Measurements from ENCODE around the gene LRRC2.
"Not testable (repeated sequence)": the region's sequence is repeated elsewhere in the genome, so short reads cannot be mapped to it uniquely, and the experiment has no call there.

The LRRC2 gene

DNA sequence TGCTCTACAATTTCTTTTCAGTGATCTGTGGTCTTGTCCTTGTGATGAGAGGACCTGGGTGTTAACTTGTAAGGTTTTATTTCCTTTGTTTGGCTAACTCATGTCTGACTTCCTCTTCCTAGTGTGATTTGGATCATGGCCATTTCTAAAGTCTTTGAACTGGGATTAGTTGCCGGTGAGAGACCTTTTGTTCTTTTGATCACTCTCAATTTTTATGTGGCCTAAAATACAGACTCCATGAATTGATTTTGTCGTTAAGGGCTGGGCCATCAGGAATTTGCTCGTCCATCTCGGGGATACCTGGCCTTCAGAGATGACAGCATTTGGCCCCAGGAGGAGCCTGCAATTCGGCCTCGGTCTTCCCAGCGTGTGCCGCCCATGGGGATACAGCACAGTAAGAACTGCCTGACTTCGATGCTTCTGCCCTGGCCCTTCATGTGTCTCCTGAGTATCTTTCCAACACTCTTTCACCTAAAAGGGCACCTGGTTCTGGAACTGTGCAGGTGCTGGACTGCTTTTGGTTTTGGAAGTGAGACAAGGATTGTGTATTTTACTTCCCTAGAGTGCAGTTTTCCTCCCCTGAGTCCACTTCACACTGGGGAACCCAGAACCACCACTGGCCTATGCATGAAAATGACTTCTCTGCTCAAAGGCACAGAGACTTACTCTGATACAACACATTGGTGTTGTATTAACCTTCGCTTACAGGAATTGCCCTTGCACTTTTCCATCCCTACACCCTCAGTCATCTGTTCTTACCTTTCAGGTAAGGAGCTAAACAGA, 13.1 kb upstream of the LRRC2 start:
- Histone ChIP-seq H3K9ac (ENCODE audit: low read length) (peak overlapping the region; percentile 88), H3K4me1 (ENCODE audit: control insufficient read depth, low read depth, low read length) (peaks cover 40% of the 10 kb centered on the region), H3K27ac (ENCODE audit: low read length) (peak overlapping the region; percentile 34), H3K9me3 (ENCODE audit: control insufficient read depth, low read depth, low read length) (no peaks in the 10 kb centered on the region), H3K27me3 (ENCODE audit: control insufficient read depth, insufficient read depth, low read length) (peaks cover 31% of the 10 kb centered on the region), H3K36me3 (ENCODE audit: control insufficient read depth, low read depth, low read length) (peaks cover 53% of the 10 kb centered on the region), H3K4me3 (ENCODE audit: low read length) (peak overlapping the region; percentile 95)

GRCh38 chr3:46577580-46578249, 11.6 kb upstream of the LRRC2 start:
- H3K4me3 ChIP-seq (ENCODE audit: low read length) = peak overlapping the region; percentile 95
- H3K9me3 ChIP-seq (ENCODE audit: control insufficient read depth, low read depth, low read length) = not testable (repeated sequence)
- peak overlapping the region; percentile 88 for H3K9ac ChIP-seq (ENCODE audit: low read length)
- peaks cover 31% of the 10 kb centered on the region for H3K27me3 ChIP-seq (ENCODE audit: control insufficient read depth, insufficient read depth, low read length)
- H3K4me1 ChIP-seq (ENCODE audit: control insufficient read depth, low read depth, low read length) = peaks cover 52% of the 10 kb centered on the region
- H3K27ac ChIP-seq (ENCODE audit: low read length) = peak overlapping the region; percentile 55
- H3K36me3 ChIP-seq (ENCODE audit: control insufficient read depth, low read depth, low read length) = peaks cover 39% of the 10 kb centered on the region

DNA sequence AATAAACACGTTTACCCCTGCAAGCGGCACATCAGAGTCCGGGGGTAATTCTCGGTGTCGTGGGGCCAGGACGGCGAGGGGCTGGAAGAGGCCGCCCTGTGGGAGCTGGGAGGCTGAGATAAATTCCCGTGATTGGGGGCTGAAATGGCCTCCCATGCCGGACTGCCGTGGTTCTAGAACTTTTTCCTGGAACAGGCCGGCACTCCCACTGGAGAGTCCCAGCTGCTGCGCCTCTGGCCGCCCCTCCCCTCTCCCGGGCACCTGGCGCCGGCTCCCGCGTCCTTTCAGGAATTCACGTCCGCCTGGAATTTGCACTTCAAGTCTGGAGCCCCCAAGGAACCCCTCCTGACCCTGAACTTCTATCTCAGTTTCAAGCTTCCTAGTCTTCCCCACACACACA, 10.8 kb upstream of the LRRC2 start:
- peaks cover 31% of the 10 kb centered on the region for H3K27me3 ChIP-seq (ENCODE audit: control insufficient read depth, insufficient read depth, low read length)
- H3K27ac ChIP-seq (ENCODE audit: low read length) = peak overlapping the region; percentile 81
- H3K4me3 ChIP-seq (ENCODE audit: low read length) = peak overlapping the region; percentile 95
- H3K36me3 ChIP-seq (ENCODE audit: control insufficient read depth, low read depth, low read length) = peaks cover 31% of the 10 kb centered on the region
- peak overlapping the region; percentile 69 for H3K9ac ChIP-seq (ENCODE audit: low read length)
- H3K9me3 ChIP-seq (ENCODE audit: control insufficient read depth, low read depth, low read length) = no peaks in the 10 kb centered on the region
- peaks cover 53% of the 10 kb centered on the region for H3K4me1 ChIP-seq (ENCODE audit: control insufficient read depth, low read depth, low read length)

DNA sequence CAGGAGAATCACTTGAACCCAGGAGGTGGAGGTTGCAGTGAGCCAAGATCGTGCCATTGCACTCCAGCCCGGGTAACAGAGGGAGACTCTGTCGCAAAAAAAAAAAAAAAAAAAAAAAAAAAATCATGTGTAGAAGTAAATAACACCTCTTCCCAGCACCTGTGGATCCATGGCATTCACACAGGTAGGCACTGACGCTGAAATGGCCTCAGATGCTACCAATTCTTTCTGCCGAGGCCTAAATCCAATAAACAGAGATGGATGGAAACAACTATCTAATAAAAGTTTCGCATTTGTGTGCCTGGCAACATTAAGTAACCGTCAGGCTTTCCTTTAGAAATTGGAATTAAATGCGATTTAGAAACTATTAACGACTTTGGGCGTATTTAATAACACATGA, 10.3 kb upstream of the LRRC2 start:
- Histone ChIP-seq H3K27me3 (ENCODE audit: control insufficient read depth, insufficient read depth, low read length) (peaks cover 31% of the 10 kb centered on the region), H3K9me3 (ENCODE audit: control insufficient read depth, low read depth, low read length) (no peaks in the 10 kb centered on the region), H3K4me3 (ENCODE audit: low read length) (peak overlapping the region; percentile 95), H3K36me3 (ENCODE audit: control insufficient read depth, low read depth, low read length) (peaks cover 26% of the 10 kb centered on the region), H3K9ac (ENCODE audit: low read length) (peak overlapping the region; percentile 69), H3K27ac (ENCODE audit: low read length) (peak overlapping the region; percentile 81), H3K4me1 (ENCODE audit: control insufficient read depth, low read depth, low read length) (peaks cover 58% of the 10 kb centered on the region)

DNA sequence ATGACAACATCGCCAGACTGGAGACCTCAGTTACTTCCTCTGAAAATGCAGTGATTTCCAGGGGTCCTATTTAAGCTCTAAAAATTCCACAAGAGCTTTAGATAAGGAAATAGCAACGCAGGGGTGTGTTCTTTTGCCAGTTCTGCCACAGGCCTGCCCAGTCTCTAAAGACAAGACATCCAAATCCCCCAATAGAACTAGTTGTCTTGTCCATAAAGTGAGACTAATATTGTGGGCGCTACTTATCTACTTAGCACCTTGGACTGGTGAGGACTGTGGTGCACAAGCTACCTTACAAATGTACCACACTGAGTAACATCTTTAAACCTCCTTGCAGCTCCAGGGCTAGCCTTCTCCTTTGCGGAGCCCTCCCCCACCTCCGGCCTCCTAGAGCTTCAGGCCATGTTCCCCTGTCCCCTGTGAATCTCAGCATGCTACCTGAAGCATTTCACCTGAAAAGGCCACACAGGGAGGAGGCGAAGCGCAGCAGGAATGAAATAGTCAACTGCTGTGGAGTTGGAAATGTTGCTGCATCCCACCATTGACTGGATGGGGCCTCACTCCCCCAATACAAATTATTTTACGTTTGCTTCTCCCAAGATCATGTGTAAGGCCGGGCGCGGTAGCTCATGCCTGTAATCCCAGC, 9.6 kb upstream of the LRRC2 start:
- H3K9me3 ChIP-seq (ENCODE audit: control insufficient read depth, low read depth, low read length) = no peaks in the 10 kb centered on the region
- peak overlapping the region; percentile 69 for H3K9ac ChIP-seq (ENCODE audit: low read length)
- peaks cover 19% of the 10 kb centered on the region for H3K36me3 ChIP-seq (ENCODE audit: control insufficient read depth, low read depth, low read length)
- H3K27ac ChIP-seq (ENCODE audit: low read length) = peak overlapping the region; percentile 50
- H3K4me1 ChIP-seq (ENCODE audit: control insufficient read depth, low read depth, low read length) = peaks cover 57% of the 10 kb centered on the region
- H3K4me3 ChIP-seq (ENCODE audit: low read length) = peak overlapping the region; percentile 95
- H3K27me3 ChIP-seq (ENCODE audit: control insufficient read depth, insufficient read depth, low read length) = peaks cover 31% of the 10 kb centered on the region

DNA sequence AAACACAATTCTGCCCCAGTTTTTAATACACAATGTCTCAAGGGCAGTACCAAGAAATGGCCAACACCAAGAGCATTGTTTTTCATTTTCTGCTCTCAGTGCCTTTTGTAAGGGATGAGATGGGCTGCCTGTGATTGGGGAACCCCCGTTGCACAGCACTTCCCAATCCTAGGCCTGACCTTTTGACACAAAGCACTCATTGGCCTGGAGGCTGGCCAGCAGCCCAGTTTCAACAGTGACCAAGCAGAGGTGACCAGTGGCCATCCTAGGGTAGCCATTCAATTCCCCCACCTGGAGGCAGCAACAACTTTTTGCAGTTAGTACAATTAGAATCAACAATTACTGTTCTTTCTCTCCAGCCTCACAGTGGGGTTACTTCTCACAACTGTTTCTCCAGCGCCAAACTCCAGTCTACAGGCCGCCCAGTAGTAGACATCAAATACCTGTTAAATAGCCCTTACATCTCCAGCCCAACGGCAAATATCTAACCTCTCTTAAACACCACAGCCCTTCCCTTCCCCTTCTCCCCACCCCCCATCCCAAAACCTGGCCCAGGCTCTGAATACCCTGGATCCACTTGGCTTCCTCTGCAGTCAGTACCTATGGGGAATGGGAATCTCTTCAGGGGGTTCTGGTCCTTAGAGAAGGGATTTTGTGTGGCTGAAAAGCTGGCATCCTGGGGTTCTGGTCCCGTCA, 8.9 kb upstream of the LRRC2 start:
- no peaks in the 10 kb centered on the region for H3K9me3 ChIP-seq (ENCODE audit: control insufficient read depth, low read depth, low read length)
- peaks cover 50% of the 10 kb centered on the region for H3K4me1 ChIP-seq (ENCODE audit: control insufficient read depth, low read depth, low read length)
- peak overlapping the region; percentile 95 for H3K4me3 ChIP-seq (ENCODE audit: low read length)
- peaks cover 31% of the 10 kb centered on the region for H3K27me3 ChIP-seq (ENCODE audit: control insufficient read depth, insufficient read depth, low read length)
- peaks cover 12% of the 10 kb centered on the region for H3K36me3 ChIP-seq (ENCODE audit: control insufficient read depth, low read depth, low read length)
- peak overlapping the region; percentile 32 for H3K27ac ChIP-seq (ENCODE audit: low read length)
- H3K9ac ChIP-seq (ENCODE audit: low read length) = peak overlapping the region; percentile 69

GRCh38 chr3:46574243-46574646, 8.1 kb upstream of the LRRC2 start:
- H3K27ac ChIP-seq (ENCODE audit: low read length) = peak overlapping the region; percentile 84

GRCh38 chr3:46573701-46574100, 7.6 kb upstream of the LRRC2 start:
- Histone ChIP-seq H3K4me1 (ENCODE audit: control insufficient read depth, low read depth, low read length) (peaks cover 42% of the 10 kb centered on the region), H3K27ac (ENCODE audit: low read length) (peak overlapping the region; percentile 84), H3K9ac (ENCODE audit: low read length) (peak overlapping the region; percentile 44), H3K4me3 (ENCODE audit: low read length) (peak overlapping the region; percentile 95), H3K36me3 (ENCODE audit: control insufficient read depth, low read depth, low read length) (no peaks in the 10 kb centered on the region), H3K27me3 (ENCODE audit: control insufficient read depth, insufficient read depth, low read length) (peaks cover 20% of the 10 kb centered on the region), H3K9me3 (ENCODE audit: control insufficient read depth, low read depth, low read length) (no peaks in the 10 kb centered on the region)

More at GRCh38 chr3:46574243-46574646, 8.1 kb upstream of the LRRC2 start:
- peaks cover 4% of the 10 kb centered on the region for H3K36me3 ChIP-seq (ENCODE audit: control insufficient read depth, low read depth, low read length)
- peak overlapping the region; percentile 95 for H3K4me3 ChIP-seq (ENCODE audit: low read length)
- H3K9ac ChIP-seq (ENCODE audit: low read length) = peak overlapping the region; percentile 44
- no peaks in the 10 kb centered on the region for H3K9me3 ChIP-seq (ENCODE audit: control insufficient read depth, low read depth, low read length)
- peaks cover 43% of the 10 kb centered on the region for H3K4me1 ChIP-seq (ENCODE audit: control insufficient read depth, low read depth, low read length)
- H3K27me3 ChIP-seq (ENCODE audit: control insufficient read depth, insufficient read depth, low read length) = peaks cover 26% of the 10 kb centered on the region

DNA sequence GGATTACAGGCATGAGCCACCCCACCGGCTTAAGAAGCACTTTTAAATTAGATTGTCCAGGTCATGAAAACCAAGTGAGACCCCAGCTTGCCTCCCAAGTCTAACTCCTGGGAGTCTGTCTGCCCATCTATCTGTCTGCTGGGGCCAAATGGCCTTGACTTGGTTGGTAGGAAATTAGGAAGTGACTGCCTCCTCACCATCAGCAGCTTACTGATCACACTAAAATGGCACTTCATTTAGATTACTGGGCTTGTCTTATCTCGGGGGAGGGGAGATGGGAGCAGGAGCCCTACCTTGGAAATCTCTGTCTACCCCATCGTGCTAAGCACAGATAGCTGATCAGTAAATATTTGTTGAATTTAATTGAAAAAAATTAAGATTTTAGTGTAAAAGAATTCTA, 5.6 kb upstream of the LRRC2 start:
- no peak overlapping the region for H3K27ac ChIP-seq (ENCODE audit: low read length)
- no peaks in the 10 kb centered on the region for H3K36me3 ChIP-seq (ENCODE audit: control insufficient read depth, low read depth, low read length)
- no peak overlapping the region for H3K4me3 ChIP-seq (ENCODE audit: low read length)
- no peak overlapping the region for H3K9ac ChIP-seq (ENCODE audit: low read length)
- peaks cover 42% of the 10 kb centered on the region for H3K4me1 ChIP-seq (ENCODE audit: control insufficient read depth, low read depth, low read length)
- H3K9me3 ChIP-seq (ENCODE audit: control insufficient read depth, low read depth, low read length) = no peaks in the 10 kb centered on the region
- peaks cover 4% of the 10 kb centered on the region for H3K27me3 ChIP-seq (ENCODE audit: control insufficient read depth, insufficient read depth, low read length)

GRCh38 chr3:46565607-46566039, 479 bp downstream of the LRRC2 start:
- Histone ChIP-seq H3K4me3 (ENCODE audit: low read length) (peak overlapping the region; percentile 57), H3K4me1 (ENCODE audit: control insufficient read depth, low read depth, low read length) (peaks cover 33% of the 10 kb centered on the region), H3K9ac (ENCODE audit: low read length) (peak overlapping the region; percentile 40), H3K27ac (ENCODE audit: low read length) (no peak overlapping the region), H3K9me3 (ENCODE audit: control insufficient read depth, low read depth, low read length) (peaks cover 3% of the 10 kb centered on the region), H3K27me3 (ENCODE audit: control insufficient read depth, insufficient read depth, low read length) (peaks cover 8% of the 10 kb centered on the region), H3K36me3 (ENCODE audit: control insufficient read depth, low read depth, low read length) (no peaks in the 10 kb centered on the region)

DNA sequence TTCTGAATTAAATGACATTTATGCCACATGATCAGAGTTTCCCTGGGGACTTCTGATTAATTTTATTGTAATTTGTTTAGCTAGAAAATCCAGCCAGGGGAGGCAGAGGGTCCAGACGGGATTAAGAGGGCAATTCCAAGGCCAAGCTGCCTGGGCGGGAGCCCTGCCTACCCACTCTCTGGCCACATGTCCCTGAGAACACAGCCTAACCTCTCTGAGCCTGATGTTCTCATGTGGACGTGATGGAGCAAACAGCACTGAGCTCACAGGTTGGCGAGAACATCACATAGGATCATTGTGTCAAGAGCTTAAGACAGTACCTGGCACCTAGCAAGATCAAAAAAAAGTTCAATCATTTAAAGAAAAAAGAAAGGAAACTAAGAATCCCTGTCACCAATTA, 1.0 kb downstream of the LRRC2 start:
- H3K9ac ChIP-seq (ENCODE audit: low read length) = no peak overlapping the region
- no peak overlapping the region for H3K27ac ChIP-seq (ENCODE audit: low read length)

More for the DNA sequence above, 1.0 kb downstream of the LRRC2 start:
- peaks cover 8% of the 10 kb centered on the region for H3K27me3 ChIP-seq (ENCODE audit: control insufficient read depth, insufficient read depth, low read length)
- peaks cover 34% of the 10 kb centered on the region for H3K4me1 ChIP-seq (ENCODE audit: control insufficient read depth, low read depth, low read length)
- peak overlapping the region; percentile 57 for H3K4me3 ChIP-seq (ENCODE audit: low read length)
- H3K36me3 ChIP-seq (ENCODE audit: control insufficient read depth, low read depth, low read length) = no peaks in the 10 kb centered on the region
- peaks cover 3% of the 10 kb centered on the region for H3K9me3 ChIP-seq (ENCODE audit: control insufficient read depth, low read depth, low read length)
